Measurements from ENCODE around the gene FDX2. TPM values are rescaled to one million over a fixed set of nuclear protein-coding genes. Genes with fewer than 3 reads are reported as not detected.

The FDX2 gene
- total RNA-seq, result 10 to 100 TPM in 1 of 3 donors, 1 to 10 TPM in 2; 7.9 to 15.1 (median 9.7) TPM
- long read RNA-seq, donor 1, transcript FDX2-202 (5 exons, 1,012 nt), result major isoform, 5 of 18 reads
- long read RNA-seq, donor 1, partial matches to known transcripts, result 10 of 18 reads
- long read RNA-seq, donor 1, other reads (novel, unspliced or antisense), result 0 of 18 reads
- long read RNA-seq, donor 2, partial matches to known transcripts, result 0 of 6 reads
- long read RNA-seq, donor 2, other reads (novel, unspliced or antisense), result 0 of 6 reads

GRCh38 chr19:10315335-10316214 is at the start of gene FDX2:
Gene FDX2, minus strand, starts transcription at chr19:10316015. Its CDS starts 19 bp downstream, at chr19:10315996.
- peaks cover 8% of the 10 kb centered on the region for H3K36me3 ChIP-seq (ENCODE audit: low read depth)
- peak; percentile 94 for ATAC-seq

GRCh38 chr19:10365518-10365917 is 49.7 kb upstream of the FDX2 start:
- TF ChIP-seq CTCF (IDR thresholded peaks at IDR 0.05), result no peak
- Histone ChIP-seq H3K4me3 (no peak overlapping the region), H3K4me1 (ENCODE audit: low read depth) (no peaks in the 10 kb centered on the region), H3K36me3 (ENCODE audit: low read depth) (no peaks in the 10 kb centered on the region), H3K9me3 (no peaks in the 10 kb centered on the region)
- no peak for ATAC-seq
- DNase-seq, result no peak
- intact Hi-C loops (cut with DNase I, micrococcal nuclease), result no loop called here

More at GRCh38 chr19:10315335-10316214, at the start of gene FDX2:
- intact Hi-C loops (cut with DNase I, micrococcal nuclease), result no loop called here
- DNase-seq, result peak; percentile 91 to 95 (median 95)
- Histone ChIP-seq H3K4me3 (peak within 1 kb of the TSS; percentile 56), H3K4me1 (ENCODE audit: low read depth) (peaks cover 9% of the 10 kb centered on the region), H3K9me3 (no peaks in the 10 kb centered on the region)
- TF ChIP-seq CTCF (IDR thresholded peaks at IDR 0.05), result no peak

- no peak for DNase-seq
- TF ChIP-seq CTCF (IDR thresholded peaks at IDR 0.05), result no peak
- no peaks in the 10 kb centered on the region for H3K9me3 ChIP-seq
- no peak overlapping the region for H3K4me3 ChIP-seq
- H3K4me1 ChIP-seq (ENCODE audit: low read depth), result no peaks in the 10 kb centered on the region
- intact Hi-C loops (cut with DNase I, micrococcal nuclease), result no loop called here
- ATAC-seq, result no peak
- no peaks in the 10 kb centered on the region for H3K36me3 ChIP-seq (ENCODE audit: low read depth)
Measured at GRCh38 chr19:10364644-10365043, 48.8 kb upstream of the FDX2 start.

- Histone ChIP-seq H3K36me3 (ENCODE audit: low read depth) (no peaks in the 10 kb centered on the region), H3K4me3 (no peak overlapping the region), H3K9me3 (no peaks in the 10 kb centered on the region), H3K4me1 (ENCODE audit: low read depth) (no peaks in the 10 kb centered on the region)
- intact Hi-C loops (cut with DNase I, micrococcal nuclease), result no loop called here
- no peak for TF ChIP-seq CTCF (IDR thresholded peaks at IDR 0.05)
- no peak for ATAC-seq
- DNase-seq, result no peak
Measured at GRCh38 chr19:10363789-10364281, 48.0 kb upstream of the FDX2 start.

- Histone ChIP-seq H3K4me3 (no peak overlapping the region), H3K36me3 (ENCODE audit: low read depth) (no peaks in the 10 kb centered on the region), H3K4me1 (ENCODE audit: low read depth) (no peaks in the 10 kb centered on the region), H3K9me3 (no peaks in the 10 kb centered on the region)
- DNase-seq (no peak), ATAC-seq (no peak)
- intact Hi-C loops (cut with DNase I, micrococcal nuclease), result no loop called here
- no peak for TF ChIP-seq CTCF (IDR thresholded peaks at IDR 0.05)
Measured at GRCh38 chr19:10362259-10362658, 46.4 kb upstream of the FDX2 start.

Data from mucosa of descending colon (tissue), 3 donors.